Measurements from ENCODE around the gene TESK1.
A peak's percentile ranks its signal among the peaks of the same experiment; 100 is the strongest.
"Not testable (repeated sequence)": the region's sequence is repeated elsewhere in the genome, so short reads cannot be mapped to it uniquely, and the experiment has no call there.

The TESK1 gene

DNA sequence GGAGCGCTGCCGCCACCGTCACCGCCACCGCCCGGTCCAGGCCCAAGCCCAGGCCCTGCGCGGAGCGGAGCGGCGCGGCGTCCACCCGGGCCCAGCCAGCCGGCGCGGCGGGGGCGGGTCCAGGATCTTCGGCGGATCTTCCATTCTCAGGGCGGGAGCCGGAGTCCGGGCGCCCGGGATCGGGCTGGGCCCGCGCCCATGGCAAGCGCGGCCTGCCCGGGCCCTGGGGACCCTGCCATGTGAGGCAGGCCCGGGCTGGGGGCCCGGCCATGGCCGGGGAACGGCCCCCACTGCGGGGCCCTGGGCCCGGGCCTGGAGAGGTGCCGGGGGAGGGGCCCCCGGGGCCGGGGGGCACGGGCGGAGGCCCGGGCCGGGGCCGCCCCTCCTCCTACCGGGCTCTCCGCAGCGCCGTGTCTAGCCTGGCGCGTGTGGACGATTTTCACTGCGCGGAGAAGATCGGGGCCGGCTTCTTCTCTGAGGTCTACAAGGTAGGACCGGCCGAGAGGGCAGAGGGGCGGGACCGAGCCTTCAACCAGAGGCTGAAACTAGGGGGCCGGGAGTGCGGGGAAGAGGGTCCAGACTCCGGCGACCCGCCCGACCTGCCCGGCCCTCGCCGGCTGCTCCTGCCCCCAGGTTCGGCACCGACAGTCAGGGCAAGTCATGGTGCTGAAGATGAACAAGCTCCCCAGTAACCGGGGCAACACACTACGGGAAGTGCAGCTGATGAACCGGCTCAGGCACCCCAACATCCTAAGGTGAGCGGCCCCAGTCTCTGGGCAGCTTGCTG lies 482 bp downstream of the TESK1 start:
- H3K27ac ChIP-seq, result peak overlapping the region; percentile 92
- TF ChIP-seq, protein P1, sequence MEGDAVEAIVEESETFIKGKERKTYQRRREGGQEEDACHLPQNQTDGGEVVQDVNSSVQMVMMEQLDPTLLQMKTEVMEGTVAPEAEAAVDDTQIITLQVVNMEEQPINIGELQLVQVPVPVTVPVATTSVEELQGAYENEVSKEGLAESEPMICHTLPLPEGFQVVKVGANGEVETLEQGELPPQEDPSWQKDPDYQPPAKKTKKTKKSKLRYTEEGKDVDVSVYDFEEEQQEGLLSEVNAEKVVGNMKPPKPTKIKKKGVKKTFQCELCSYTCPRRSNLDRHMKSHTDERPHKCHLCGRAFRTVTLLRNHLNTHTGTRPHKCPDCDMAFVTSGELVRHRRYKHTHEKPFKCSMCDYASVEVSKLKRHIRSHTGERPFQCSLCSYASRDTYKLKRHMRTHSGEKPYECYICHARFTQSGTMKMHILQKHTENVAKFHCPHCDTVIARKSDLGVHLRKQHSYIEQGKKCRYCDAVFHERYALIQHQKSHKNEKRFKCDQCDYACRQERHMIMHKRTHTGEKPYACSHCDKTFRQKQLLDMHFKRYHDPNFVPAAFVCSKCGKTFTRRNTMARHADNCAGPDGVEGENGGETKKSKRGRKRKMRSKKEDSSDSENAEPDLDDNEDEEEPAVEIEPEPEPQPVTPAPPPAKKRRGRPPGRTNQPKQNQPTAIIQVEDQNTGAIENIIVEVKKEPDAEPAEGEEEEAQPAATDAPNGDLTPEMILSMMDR (conservative IDR thresholded peaks at IDR 0.05), result no peak

DNA sequence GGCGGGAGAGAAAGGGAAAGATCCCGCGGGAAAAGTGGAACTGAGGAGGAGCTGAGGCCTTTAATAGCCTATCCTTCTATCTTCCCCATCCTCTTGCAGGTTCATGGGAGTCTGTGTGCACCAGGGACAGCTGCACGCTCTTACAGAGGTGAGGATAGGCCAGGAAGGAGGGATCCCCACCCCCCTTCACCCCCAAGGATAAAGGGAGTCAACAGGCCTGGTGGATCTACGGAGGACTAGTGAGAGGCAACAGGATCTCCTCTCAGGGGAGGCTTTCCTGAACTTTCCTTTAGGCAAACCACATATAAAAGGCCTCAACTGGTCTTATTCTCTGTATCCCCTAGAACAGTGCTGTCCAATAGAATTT lies 1.1 kb downstream of the TESK1 start:
- TF ChIP-seq, protein P1 (conservative IDR thresholded peaks at IDR 0.05), result no peak
- peak overlapping the region; percentile 92 for H3K27ac ChIP-seq

DNA sequence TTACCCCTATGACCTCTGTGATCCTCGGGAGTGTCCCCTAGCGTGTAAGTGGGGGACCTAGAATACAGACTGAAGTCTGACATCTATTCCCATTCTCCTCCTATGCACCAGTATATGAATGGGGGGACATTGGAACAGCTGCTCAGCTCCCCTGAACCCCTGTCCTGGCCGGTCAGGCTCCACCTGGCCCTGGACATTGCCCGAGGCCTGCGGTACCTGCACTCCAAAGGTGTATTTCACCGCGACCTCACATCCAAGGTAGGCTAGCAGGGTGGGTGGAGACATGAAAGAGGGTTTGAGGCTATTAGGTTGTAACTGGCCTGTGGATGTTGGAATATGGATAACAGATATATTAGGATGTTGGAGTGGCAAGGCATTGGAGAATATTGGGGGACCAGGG lies 1.7 kb downstream of the TESK1 start:
- TF ChIP-seq, protein P1 (conservative IDR thresholded peaks at IDR 0.05), result no peak
- peak overlapping the region; percentile 92; the same call in 1 of the 2 replicates for H3K27ac ChIP-seq

DNA sequence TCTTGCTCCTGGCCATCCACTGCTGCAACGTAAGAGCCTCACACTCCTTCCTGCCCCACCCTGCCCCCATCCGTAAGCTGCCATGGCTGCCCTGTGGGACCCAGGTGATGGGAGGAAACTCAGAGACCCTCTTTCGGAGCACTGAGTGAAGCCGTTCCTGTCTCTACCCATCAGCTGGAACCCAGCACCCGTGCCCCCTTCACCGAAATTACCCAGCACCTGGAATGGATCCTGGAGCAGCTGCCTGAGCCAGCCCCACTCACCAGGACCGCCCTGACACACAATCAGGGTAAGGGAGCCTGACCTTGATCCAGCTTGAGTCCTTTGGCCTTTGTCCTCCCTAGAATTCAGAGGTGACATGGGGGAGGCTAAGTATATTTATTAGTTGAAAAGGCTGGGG lies 3.2 kb downstream of the TESK1 start:
- no peak overlapping the region for H3K27ac ChIP-seq
- TF ChIP-seq, protein P1 (conservative IDR thresholded peaks at IDR 0.05), result no peak

DNA sequence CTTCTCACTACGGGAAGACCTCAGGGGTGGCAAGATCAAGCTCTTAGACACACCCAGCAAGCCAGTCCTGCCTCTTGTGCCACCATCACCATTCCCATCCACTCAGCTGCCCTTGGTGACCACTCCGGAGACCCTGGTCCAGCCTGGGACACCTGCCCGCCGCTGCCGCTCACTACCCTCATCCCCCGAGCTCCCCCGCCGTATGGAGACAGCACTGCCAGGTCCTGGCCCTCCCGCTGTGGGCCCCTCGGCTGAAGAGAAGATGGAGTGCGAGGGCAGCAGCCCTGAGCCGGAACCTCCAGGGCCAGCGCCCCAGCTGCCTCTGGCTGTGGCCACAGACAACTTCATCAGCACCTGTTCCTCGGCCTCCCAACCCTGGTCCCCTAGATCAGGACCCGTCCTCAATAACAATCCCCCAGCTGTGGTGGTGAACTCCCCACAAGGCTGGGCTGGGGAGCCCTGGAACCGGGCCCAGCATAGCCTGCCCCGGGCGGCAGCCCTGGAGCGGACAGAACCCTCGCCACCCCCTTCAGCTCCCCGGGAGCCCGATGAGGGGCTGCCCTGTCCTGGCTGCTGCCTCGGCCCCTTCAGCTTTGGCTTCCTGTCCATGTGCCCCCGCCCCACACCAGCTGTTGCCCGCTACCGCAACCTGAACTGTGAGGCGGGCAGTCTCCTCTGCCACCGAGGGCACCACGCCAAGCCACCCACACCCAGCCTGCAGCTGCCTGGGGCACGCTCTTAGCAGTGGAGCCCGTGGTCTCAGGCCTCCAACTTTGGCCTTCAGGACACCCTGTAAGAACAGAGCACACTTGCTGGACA lies 4.1 kb downstream of the TESK1 start:
- H3K27ac ChIP-seq, result no peak overlapping the region
- TF ChIP-seq, protein P1 (conservative IDR thresholded peaks at IDR 0.05), result no peak

DNA sequence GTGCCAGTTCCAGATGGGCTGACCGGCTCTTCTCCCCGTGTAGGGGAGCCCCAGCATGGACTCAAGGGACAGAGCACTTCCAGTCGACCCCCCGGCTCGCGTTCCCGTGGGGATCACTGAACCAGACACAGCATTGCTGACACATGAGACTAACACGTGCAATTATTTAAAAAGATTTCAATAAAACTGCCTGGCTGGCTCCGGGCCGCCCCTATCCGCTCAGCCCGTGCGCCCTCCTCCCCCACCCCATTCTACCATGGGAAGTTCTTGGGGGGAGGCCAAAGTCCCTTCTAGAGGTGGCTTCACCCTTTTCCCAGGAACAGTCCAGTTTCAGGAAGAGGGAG lies 4.7 kb downstream of the TESK1 start:
- no peak overlapping the region for H3K27ac ChIP-seq
- TF ChIP-seq, protein P1 (conservative IDR thresholded peaks at IDR 0.05), result no peak

DNA sequence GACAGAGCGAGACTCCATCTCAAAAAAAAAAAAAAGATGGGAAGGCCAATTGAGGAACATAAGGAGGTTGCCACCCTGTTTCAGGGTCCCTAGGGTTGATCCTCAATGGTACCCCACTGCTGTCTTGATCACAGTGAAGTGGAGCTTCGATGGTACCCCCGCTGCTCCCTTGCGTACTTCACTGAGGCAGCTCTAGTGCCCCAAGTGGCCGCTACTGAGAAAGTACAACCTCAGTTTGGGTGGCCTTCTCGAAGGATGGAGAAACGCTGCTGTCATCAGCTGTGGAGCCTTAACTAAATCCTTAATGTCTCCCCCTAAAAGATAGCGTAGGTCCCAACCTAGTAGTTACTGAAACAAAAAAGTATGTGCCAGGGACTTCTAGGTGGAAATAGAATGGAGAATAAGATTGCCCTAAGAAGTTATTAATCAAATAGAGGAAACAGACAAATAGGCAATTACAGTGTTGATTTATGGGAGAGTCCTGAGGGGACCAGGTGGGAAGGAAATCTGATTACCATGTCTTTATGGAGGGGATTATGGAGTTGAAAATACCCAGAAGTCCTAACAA lies 6.3 kb downstream of the TESK1 start:
- no peak overlapping the region for H3K27ac ChIP-seq
- TF ChIP-seq, protein P1 (conservative IDR thresholded peaks at IDR 0.05), result peak; percentile 82

DNA sequence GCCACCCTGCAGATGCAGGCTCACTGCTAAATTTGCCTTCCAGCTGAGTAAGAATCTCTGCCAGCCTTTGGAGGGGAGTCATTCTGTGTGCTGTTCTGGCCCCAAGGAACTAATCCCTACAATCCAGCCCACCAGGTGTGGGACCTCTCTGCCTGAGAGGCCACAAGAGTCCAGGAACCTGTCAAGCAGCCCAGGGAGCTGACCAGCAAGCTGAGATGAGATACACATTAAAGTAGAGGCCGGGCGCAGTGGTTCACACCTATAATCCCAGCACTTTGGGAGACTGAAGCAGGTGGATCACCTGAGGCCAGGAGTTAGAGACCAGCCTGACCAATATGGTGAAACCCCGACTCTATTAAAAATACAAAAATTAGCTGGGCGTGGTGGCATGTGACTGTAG lies 7.0 kb downstream of the TESK1 start:
- H3K27ac ChIP-seq, result not testable (repeated sequence)
